HepG2 (cell line): Measurements from ENCODE around the gene P2RY8. TPM values are rescaled to one million over a fixed set of nuclear protein-coding genes. Genes with fewer than 3 reads are reported as not detected.

ENCODE experiments used
- ATAC-seq: fragments of 200-7000 bp; cut with Tn5 transposase; 3 replicates; pipeline ENCODE4 v1.9.1; 2020; ENCODE audit warnings: mild to moderate bottlenecking, moderate library complexity
- BruUV-seq: library from RNA; stranded (reverse); fragments of 400-500 nt; replicated peaks from 2 replicates; lab custom pipeline; 2021; lab: Mats Ljungman, UMichigan
- CTCF ChIA-PET: fragments of 300-600 bp; formaldehyde crosslinking; extraction: SDS; loops from one replicate; lab custom pipeline; 2021; ENCODE audit warnings: low total read pairs, inconsistent platforms, low intra/inter-chr PET ratio; lab: Yijun Ruan, JAX
- POLR2A ChIA-PET: fragments of 350-600 bp; sonication (Branson Sonifier 250); formaldehyde crosslinking; loops from one replicate; lab custom pipeline; 2020; ENCODE audit warnings: antibody characterized with exemption, inconsistent platforms; lab: Yijun Ruan, JAX
- DNase-seq: peaks from one replicate; pipeline ENCODE4 v3.0.0-alpha.2; 2015; ENCODE audit warnings: low spot score
- FAIRE-seq: peaks from 3 replicates; lab custom pipeline; 2011; peaks lifted over from hg19 to GRCh38; lab: Jason Lieb, UNC
- H2AFZ ChIP-seq: one replicate; pipeline ENCODE4 v1.6.1; 2011; ENCODE audit warnings: low read length, inconsistent platforms
- H3K27ac ChIP-seq: fragments of 300-600 bp; 3 replicates; pipeline ENCODE4 v1.8.0; 2011; ENCODE audit warnings: mixed run types, mild to moderate bottlenecking, mixed read lengths, low read length, inconsistent platforms; ENCODE audit not compliant: insufficient read depth; ENCODE audit errors: extremely low read length
- H3K27me3 ChIP-seq, 2 experiments: fragments of 200-600 bp in 1 of 2; 2 replicates in 1 of 2; 3 replicates in 1 of 2; pipeline versions ENCODE4 v1.6.0 to v1.8.0; 2011; ENCODE audit warnings: low read length in 2 of 2, mild to moderate bottlenecking in 2 of 2, moderate library complexity in 2 of 2, inconsistent platforms in 1 of 2; ENCODE audit not compliant: insufficient read depth in 2 of 2, control insufficient read depth in 1 of 2
- H3K36me3 ChIP-seq, 2 experiments: fragments of 200-600 bp in 1 of 2; replicated peaks in 1 of 2; 2 replicates in 1 of 2; 3 replicates in 1 of 2; pipeline versions ENCODE4 v1.5.1 to v1.8.0; 2011; ENCODE audit warnings: low read length in 2 of 2, inconsistent platforms in 1 of 2; ENCODE audit not compliant: insufficient read depth in 2 of 2, control insufficient read depth in 1 of 2
- H3K4me1 ChIP-seq: 2 replicates; pipeline ENCODE4 v1.5.1; 2012; ENCODE audit warnings: low read length, inconsistent platforms; ENCODE audit not compliant: insufficient read depth
- H3K4me2 ChIP-seq: 2 replicates; pipeline ENCODE4 v1.6.0; 2011; ENCODE audit warnings: low read depth, low read length, inconsistent platforms
- H3K4me3 ChIP-seq, 3 experiments: fragments of 200-600 bp in 1 of 3; sonication (generic), shearing (Covaris generic) in 1 of 3; replicated peaks in 1 of 3; 2 replicates each; pipeline ENCODE4 v1.5.1; 2011 to 2016; ENCODE audit warnings: low read length in 3 of 3, inconsistent platforms in 2 of 3, low read depth in 2 of 3, mild to moderate bottlenecking in 2 of 3, control low read depth in 1 of 3, mixed read lengths in 1 of 3; ENCODE audit not compliant: insufficient read depth in 1 of 3
- H3K79me2 ChIP-seq: one replicate; pipeline ENCODE4 v1.6.1; 2011; ENCODE audit warnings: low read length, inconsistent platforms; ENCODE audit not compliant: insufficient read depth
- H3K9ac ChIP-seq: 2 replicates; pipeline ENCODE4 v1.6.0; 2011; ENCODE audit warnings: mild to moderate bottlenecking, low read depth, low read length, inconsistent platforms; ENCODE audit not compliant: insufficient read depth
- H3K9me3 ChIP-seq: 2 replicates; pipeline ENCODE4 v1.5.1; 2012; ENCODE audit warnings: mild to moderate bottlenecking, low read length
- H4K20me1 ChIP-seq: 2 replicates; pipeline ENCODE4 v1.6.0; 2011; ENCODE audit warnings: inconsistent platforms, mild to moderate bottlenecking, low read length, moderate library complexity; ENCODE audit not compliant: insufficient read depth
- NONO ChIP-seq, 2 experiments: fragments of 450-650 bp in 1 of 2; sonication (generic) in 1 of 2; formaldehyde crosslinking in 1 of 2; IDR thresholded peaks in 1 of 2; conservative IDR thresholded peaks in 1 of 2; 2 replicates each; pipeline versions ENCODE4 v1.6.1 to v1.8.0; 2017 to 2022; ENCODE audit warnings: mild to moderate bottlenecking in 1 of 2, missing genetic modification reagents in 1 of 2, moderate library complexity in 1 of 2
- RFXANK ChIP-seq: IDR thresholded peaks from 2 replicates; pipeline ENCODE4 v1.6.1; 2016
- SALL2 ChIP-seq: sonication (generic); formaldehyde crosslinking; IDR thresholded peaks from 2 replicates; pipeline ENCODE4 v1.8.1; 2023; ENCODE audit warnings: mild to moderate bottlenecking, missing genetic modification reagents, inconsistent platforms
- WGBS: methylation state at CpG from one replicate; pipeline ENCODE4 v1.1.6; 2017; ENCODE audit warnings: low lambda C conversion rate; 5-methylcytosine and 5-hydroxymethylcytosine counted together
- in situ Hi-C: cut with HindIII; loops from 2 replicates; pipeline ENCODE4 v1.10.0; 2017; ENCODE audit warnings: low pct_unique_long_range_greater_than_20kb; ENCODE audit not compliant: extremely low pct_ligation_motif_present
- intact Hi-C: fragments of 100-400 bp; cut with micrococcal nuclease; formaldehyde crosslinking; loops from one replicate; pipeline ENCODE4 v1.10.0; 2022; ENCODE audit not compliant: unreplicated experiment
- polyA plus RNA-seq, 8 experiments: library from polyadenylated mRNA; depleted of rRNA in 3 of 8; stranded (reverse) in 7 of 8; unstranded in 1 of 8; fragments of >200 nt; fragmentation: Illumina TruSeq in 4 of 8; extraction: Trizol in 4 of 8; gene quantifications; 2 replicates each; pipeline versions ENCODE4 v1.2.1 to v1.2.3, GENCODE V29; 2011 to 2016; ENCODE audit warnings: low read depth in 4 of 8, missing spikeins in 1 of 8, mixed read lengths in 1 of 8; ENCODE audit not compliant: insufficient read depth in 1 of 8
- total RNA-seq, 5 experiments: library from RNA; depleted of rRNA; stranded (reverse); fragments of >200 nt; fragmentation: Illumina TruSeq; extraction: Trizol; gene quantifications; 2 replicates each; pipeline ENCODE4 v1.2.3, GENCODE V29; 2016; ENCODE audit warnings: low read depth in 1 of 5

P2RY8 gene
- total and polyA plus RNA-seq, 2 of the 13 experiments (the other 11 are each of a cell fraction or from before 2014, with no cell fraction given): 1.0 to 1.3 TPM

DNA sequence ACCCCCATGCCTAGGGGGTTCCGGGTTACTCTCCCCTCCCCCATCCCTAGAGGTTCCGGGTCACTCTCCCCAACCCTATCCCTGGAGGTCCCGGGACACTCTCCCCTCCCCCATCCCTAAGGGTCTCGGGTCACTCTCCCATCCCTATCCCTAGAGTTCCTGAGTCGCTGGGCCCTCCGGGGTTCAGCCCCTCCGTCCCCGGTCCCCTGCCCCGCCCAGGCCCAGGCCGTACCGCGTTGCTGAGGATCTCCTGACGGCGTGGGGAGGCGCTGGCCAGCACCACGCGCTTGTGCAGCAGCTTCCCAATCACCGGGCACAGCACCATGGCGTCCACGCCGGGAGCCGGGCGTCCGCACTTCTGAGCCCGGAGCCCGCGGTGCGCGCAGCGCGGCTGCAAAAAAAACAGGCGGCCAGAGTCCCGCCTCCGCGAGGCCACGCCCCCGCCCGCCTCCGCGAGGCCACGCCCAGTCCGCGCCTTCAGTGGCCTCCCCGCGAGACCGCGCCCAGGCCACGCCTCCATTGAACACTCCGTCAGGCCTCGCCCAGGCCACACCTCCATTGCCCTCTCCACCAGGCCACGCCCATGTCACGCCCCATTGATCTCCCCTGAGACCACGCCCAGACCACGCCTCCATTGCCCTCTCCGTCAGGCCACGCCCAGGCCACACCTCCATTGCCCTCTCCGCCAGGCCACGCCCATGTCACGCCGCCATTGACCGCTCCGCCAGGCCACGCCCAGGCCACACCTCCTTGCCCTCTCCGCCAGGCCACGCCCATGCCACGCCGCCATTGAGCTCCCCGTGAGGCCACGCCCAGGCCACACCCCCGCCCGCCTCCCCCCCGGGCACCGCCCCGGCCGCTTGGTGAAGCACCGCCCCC is 84.2 kb downstream of the P2RY8 start, which contains the start of gene ASMTL (continued):
- TF ChIP-seq SALL2 (CRISPR knock-in tag): peak; percentile 89

DNA sequence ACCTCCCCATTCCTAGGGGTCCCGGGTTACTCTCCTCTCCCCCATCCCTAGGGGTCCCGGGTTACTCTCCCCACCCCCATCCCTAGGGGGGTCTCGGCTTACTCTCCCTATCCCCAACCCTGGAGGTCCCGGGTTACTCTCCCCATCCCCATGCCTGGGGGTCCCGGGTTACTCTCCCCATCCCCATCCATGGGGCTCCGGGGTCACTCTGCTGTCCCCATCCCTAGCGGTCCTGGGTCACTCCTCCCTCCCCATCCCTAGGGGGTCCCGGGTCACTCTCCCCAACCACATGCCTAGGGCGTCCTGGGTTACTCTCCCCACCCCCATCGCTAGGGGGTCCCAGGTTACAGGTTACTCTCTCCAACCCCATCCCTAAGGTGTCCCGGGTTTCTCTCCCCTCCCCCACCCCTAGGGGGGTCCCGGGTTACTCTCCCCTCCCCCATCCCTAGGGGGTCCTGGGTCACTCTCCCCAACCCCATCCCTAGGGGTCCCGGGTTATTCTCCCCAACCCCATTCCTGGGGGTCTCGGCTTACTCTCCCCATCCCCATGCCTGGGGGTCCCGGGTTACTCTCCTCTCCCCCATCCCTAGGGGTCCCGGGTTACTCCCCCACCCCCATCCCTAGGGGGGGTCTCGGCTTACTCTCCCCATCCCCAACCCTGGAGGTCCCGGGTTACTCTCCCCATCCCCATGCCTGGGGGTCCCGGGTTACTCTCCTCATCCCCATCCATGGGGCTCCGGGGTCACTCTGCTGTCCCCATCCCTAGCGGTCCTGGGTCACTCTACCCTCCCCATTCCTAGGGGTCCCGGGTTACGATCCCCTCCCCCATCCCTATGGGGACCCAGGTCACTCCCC is 85.1 kb downstream of the P2RY8 start:
- peaks cover under 1 to 9% of the 10 kb centered on the region in 2 experiments; a peak in 3 of 5 replicates for H3K27me3 ChIP-seq
- DNase-seq: no peak
- no peak for FAIRE-seq
- intact Hi-C loops (loop anchor here (5.0 kb wide), 1 partner anchor 60 kb away; the partner anchor contains the start of gene SLC25A6), in situ Hi-C loops (loop anchor here (25.0 kb wide), 1 partner anchor 1160 kb away; no protein-coding TSS in a partner anchor)
- H3K4me2 ChIP-seq: peak overlapping the region; percentile 68
- H2AFZ ChIP-seq: no peak overlapping the region
- H3K4me1 ChIP-seq: peaks cover 12% of the 10 kb centered on the region
- H3K9me3 ChIP-seq: no peaks in the 10 kb centered on the region
- no peak for TF ChIP-seq RFXANK (CRISPR knock-in tag)
- TF ChIP-seq NONO (IDR thresholded peaks at IDR 0.05): no peak
- TF ChIP-seq NONO (CRISPR knock-in tag; conservative IDR thresholded peaks at IDR 0.05): 0 out of 2 replicates have a peak, but pooled peaks have one; percentile 32
- H3K4me3 ChIP-seq: peak overlapping the region; percentile 87 to 99 (median 94)
- peak overlapping the region; percentile 91 for H3K9ac ChIP-seq
- BruUV-seq: no TSS peak
- H4K20me1 ChIP-seq: no peaks in the 10 kb centered on the region
- 19% methylated on average over 23 of the region's 23 CpGs for WGBS
- H3K27ac ChIP-seq: peak overlapping the region; percentile 71
- H3K79me2 ChIP-seq: peaks cover 14% of the 10 kb centered on the region
- peak; percentile 1; the same call in 1 of the 3 replicates for ATAC-seq
- ChIA-PET CTCF (no interaction called here), POLR2A (no interaction called here)
- no peaks in the 10 kb centered on the region; a peak in 1 of 5 replicates for H3K36me3 ChIP-seq
